ENCODE results near the gene SRP19.
"Not testable (repeated sequence)": the region's sequence is repeated elsewhere in the genome, so short reads cannot be mapped to it uniquely, and the experiment has no call there.

The SRP19 gene

DNA sequence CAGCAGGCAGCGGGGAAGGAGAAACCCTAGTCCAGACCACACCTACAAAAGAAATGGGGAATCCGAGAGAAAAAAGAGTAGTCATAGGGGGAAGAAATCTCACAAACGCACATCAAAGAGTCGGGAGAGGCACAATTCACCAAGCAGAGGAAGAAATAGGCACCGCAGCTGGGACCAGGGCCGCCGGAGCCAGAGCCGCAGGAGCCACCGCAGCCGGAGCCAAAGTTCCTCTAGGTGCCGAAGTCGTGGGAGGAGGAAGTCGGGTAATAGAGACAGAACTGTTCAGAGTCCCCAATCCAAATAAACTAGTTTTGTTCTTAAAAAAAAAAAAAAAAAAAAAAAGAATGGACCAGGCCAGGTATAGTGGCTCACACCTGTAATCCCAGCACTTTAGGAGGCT is 31.7 kb downstream of the SRP19 start:
- no peak for DNase-seq (ENCODE audit: low read depth)
- H3K4me3 ChIP-seq (ENCODE audit: low read depth, low read length) = no peak overlapping the region
- TF ChIP-seq, protein P1, sequence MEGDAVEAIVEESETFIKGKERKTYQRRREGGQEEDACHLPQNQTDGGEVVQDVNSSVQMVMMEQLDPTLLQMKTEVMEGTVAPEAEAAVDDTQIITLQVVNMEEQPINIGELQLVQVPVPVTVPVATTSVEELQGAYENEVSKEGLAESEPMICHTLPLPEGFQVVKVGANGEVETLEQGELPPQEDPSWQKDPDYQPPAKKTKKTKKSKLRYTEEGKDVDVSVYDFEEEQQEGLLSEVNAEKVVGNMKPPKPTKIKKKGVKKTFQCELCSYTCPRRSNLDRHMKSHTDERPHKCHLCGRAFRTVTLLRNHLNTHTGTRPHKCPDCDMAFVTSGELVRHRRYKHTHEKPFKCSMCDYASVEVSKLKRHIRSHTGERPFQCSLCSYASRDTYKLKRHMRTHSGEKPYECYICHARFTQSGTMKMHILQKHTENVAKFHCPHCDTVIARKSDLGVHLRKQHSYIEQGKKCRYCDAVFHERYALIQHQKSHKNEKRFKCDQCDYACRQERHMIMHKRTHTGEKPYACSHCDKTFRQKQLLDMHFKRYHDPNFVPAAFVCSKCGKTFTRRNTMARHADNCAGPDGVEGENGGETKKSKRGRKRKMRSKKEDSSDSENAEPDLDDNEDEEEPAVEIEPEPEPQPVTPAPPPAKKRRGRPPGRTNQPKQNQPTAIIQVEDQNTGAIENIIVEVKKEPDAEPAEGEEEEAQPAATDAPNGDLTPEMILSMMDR (IDR thresholded peaks at IDR 0.05; ENCODE audit: low read depth, low read length, missing control alignments) = no peak
- in situ Hi-C loops (cut with HindIII; ENCODE audit: low sequenced_read_pairs) = no loop called here

DNA sequence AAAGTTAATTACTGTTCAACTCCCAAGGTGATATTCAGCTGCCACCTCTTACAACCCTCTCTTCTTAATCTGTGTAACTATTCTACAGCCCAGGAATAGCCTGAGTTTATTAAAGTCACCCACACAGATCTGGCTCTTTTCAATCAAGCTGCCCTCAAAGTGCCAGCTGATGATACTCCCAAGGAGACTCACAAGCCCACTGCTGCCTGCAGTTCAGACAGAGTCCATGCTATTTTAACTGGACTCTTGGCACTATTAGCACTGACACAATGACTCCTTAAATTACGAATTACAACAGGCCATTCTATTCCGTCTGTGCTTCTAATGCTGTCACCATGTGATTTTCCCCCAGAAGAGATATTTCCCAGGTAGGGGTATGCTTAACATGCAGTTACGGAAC is 34.6 kb downstream of the SRP19 start:
- in situ Hi-C loops (cut with HindIII; ENCODE audit: low sequenced_read_pairs) = loop anchor here (5.0 kb wide), 1 partner anchor 33 kb away; the partner anchor contains the start of gene SRP19
- H3K4me3 ChIP-seq (ENCODE audit: low read depth, low read length) = no peak overlapping the region
- DNase-seq (ENCODE audit: low read depth) = no peak
- TF ChIP-seq, protein P1 (IDR thresholded peaks at IDR 0.05; ENCODE audit: low read depth, low read length, missing control alignments) = no peak

DNA sequence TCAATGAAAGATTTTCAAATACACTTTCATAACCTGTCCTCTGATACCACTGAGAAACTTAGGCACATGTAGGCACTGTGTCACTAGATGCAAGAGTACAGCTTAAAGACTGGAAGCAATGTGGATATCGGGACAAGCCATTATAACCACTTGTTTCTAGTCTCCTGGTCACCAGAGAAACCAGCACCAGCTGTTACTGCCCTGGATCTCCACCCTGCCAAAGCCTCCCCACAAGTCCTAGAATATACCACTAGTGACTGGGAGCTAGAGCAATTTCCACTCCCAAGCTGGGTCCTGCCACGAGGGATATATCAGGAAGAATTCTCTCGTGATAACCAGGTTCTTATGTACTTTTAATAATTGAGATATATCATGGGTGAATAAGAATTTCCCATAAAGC is 41.5 kb downstream of the SRP19 start:
- TF ChIP-seq, protein P1 (IDR thresholded peaks at IDR 0.05; ENCODE audit: low read depth, low read length, missing control alignments) = no peak
- H3K4me3 ChIP-seq (ENCODE audit: low read depth, low read length) = no peak overlapping the region
- in situ Hi-C loops (cut with HindIII; ENCODE audit: low sequenced_read_pairs) = no loop called here
- DNase-seq (ENCODE audit: low read depth) = no peak

DNA sequence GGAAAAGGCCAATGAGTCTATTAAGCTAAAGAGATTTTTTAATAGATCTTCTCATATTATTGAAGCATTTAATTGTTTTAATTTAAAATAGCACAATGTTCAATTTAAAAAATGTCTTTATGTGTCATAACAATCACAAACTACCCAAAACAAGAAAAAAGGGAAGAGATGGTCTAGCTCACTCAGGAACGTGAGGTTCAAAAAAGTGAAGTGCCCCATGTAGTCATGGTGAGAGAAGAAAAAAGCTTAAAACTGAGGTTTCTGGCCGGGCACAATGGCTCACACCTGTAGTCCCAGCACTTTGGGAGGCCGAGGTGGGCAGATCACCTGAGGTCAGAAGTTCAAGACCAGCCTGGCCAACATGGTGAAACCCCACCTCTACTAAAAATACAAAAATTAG is 43.9 kb downstream of the SRP19 start:
- H3K4me3 ChIP-seq (ENCODE audit: low read depth, low read length); DNase-seq (ENCODE audit: low read depth); in situ Hi-C loops (cut with HindIII; ENCODE audit: low sequenced_read_pairs): not testable (repeated sequence)

DNA sequence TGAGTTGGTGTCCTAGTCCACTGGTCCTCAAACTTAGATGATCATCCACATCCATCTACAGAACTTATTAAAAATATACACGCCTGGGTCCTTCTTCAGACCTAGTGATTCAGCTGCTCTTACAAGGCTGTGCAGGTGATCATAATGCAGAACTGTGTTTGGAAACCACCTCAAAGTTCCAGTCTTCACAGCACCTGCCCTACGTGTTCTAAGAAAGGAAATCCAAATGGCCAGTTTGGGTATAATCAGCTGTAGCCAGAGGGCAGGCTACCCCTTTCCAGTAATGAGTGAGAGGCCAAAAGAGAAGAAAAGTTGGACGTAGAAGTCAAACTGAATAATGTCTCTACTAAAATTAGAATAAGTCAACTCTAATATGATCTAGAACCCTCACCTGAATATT is 45.5 kb downstream of the SRP19 start:
- TF ChIP-seq, protein P1 (IDR thresholded peaks at IDR 0.05; ENCODE audit: low read depth, low read length, missing control alignments) = no peak
- in situ Hi-C loops (cut with HindIII; ENCODE audit: low sequenced_read_pairs) = no loop called here
- no peak for DNase-seq (ENCODE audit: low read depth)
- H3K4me3 ChIP-seq (ENCODE audit: low read depth, low read length) = no peak overlapping the region

DNA sequence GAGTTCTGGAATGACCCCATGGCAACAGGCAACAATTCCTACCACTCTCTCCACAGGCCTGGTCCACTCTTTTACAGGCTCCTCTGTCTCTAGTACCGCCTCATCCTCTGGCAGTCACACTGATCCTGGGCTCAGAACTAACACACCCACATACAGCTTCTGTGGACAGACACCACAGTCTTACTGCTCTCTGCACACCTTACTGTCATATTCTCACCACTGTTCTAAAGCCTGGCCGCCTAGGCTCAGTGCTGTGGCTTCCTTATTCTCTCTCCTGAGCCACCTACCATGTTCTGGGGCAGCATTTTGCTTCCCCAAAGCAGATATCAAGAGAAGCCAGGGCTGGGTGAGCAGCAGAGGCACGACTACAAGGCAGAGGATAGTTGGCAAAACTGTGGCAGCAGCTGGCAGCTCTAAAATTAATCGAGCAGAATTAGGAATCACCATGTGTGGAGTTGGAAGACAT is 46.1 kb downstream of the SRP19 start:
- in situ Hi-C loops (cut with HindIII; ENCODE audit: low sequenced_read_pairs) = no loop called here
- TF ChIP-seq, protein P1 (IDR thresholded peaks at IDR 0.05; ENCODE audit: low read depth, low read length, missing control alignments) = no peak
- no peak for DNase-seq (ENCODE audit: low read depth)
- H3K4me3 ChIP-seq (ENCODE audit: low read depth, low read length) = no peak overlapping the region

DNA sequence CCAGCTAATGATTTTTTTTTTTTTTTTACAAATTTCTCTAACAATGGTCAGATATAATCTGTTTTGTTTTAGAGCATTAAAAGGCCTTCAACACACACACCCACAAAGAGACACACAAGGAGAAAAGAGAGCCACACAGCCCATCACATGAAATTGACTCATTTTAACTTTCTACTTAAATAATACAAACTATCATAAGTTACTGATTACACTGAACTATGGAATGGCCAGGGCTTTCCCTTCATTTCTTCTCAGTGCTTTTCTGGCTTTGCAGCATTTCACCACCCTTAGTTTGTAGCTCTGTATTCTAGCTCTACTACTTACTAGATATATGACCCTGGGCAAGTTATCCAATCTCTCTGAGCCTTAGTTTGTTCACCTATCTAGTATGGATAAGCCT is 47.8 kb downstream of the SRP19 start:
- DNase-seq (ENCODE audit: low read depth) = no peak
- no peak overlapping the region for H3K4me3 ChIP-seq (ENCODE audit: low read depth, low read length)
- in situ Hi-C loops (cut with HindIII; ENCODE audit: low sequenced_read_pairs) = no loop called here
- TF ChIP-seq, protein P1 (IDR thresholded peaks at IDR 0.05; ENCODE audit: low read depth, low read length, missing control alignments) = no peak
